Neuronal stem cell (in vitro differentiated cells): Measurements from ENCODE around the gene XPC.

Source experiments
- DNase-seq: peaks from one replicate; pipeline ENCODE4 v3.0.0-alpha.2; 2013; ENCODE audit warnings: low spot score
- H2AFZ ChIP-seq: one replicate; pipeline ENCODE4 v1.6.1; 2013; ENCODE audit warnings: mild to moderate bottlenecking, low read length, inconsistent platforms
- H2AK5ac ChIP-seq: 2 replicates; pipeline ENCODE4 v1.6.1; 2013; ENCODE audit warnings: low read depth, mild to moderate bottlenecking, inconsistent platforms, low read length, moderate library complexity, mixed read lengths
- H2BK120ac ChIP-seq: 2 replicates; pipeline ENCODE4 v1.6.1; 2013; ENCODE audit warnings: low read depth, mild to moderate bottlenecking, inconsistent platforms, low read length, moderate library complexity, mixed read lengths
- H2BK12ac ChIP-seq: one replicate; pipeline ENCODE4 v1.6.1; 2013; ENCODE audit warnings: low read length, inconsistent platforms
- H2BK15ac ChIP-seq: 2 replicates; pipeline ENCODE4 v1.6.1; 2013; ENCODE audit warnings: mild to moderate bottlenecking, low read length, inconsistent platforms, mixed read lengths
- H2BK5ac ChIP-seq: one replicate; pipeline ENCODE4 v1.6.1; 2013; ENCODE audit warnings: inconsistent platforms, mild to moderate bottlenecking, low read length, moderate library complexity
- H3K14ac ChIP-seq: one replicate; pipeline ENCODE4 v1.6.1; 2013; ENCODE audit warnings: low read length, inconsistent platforms
- H3K18ac ChIP-seq: 2 replicates; pipeline ENCODE4 v1.6.1; 2013; ENCODE audit warnings: low read length, inconsistent platforms
- H3K23ac ChIP-seq: 2 replicates; pipeline ENCODE4 v1.6.1; 2013; ENCODE audit warnings: low read depth, mild to moderate bottlenecking, mixed read lengths, low read length, inconsistent platforms; ENCODE audit not compliant: poor library complexity
- H3K27ac ChIP-seq: replicated peaks from 3 replicates; pipeline ENCODE4 v1.5.1; 2013; ENCODE audit warnings: low read length, inconsistent platforms
- H3K27me3 ChIP-seq, 3 experiments: 2 replicates each; pipeline ENCODE4 v1.6.1; 2013; ENCODE audit warnings: low read length in 3 of 3, mild to moderate bottlenecking in 2 of 3, inconsistent platforms in 1 of 3, low read depth in 1 of 3, mixed read lengths in 1 of 3, moderate library complexity in 1 of 3; ENCODE audit not compliant: control insufficient read depth in 3 of 3, insufficient read depth in 3 of 3
- H3K36me3 ChIP-seq, 2 donors: replicated peaks in 1 of 2; 2 replicates each; pipeline ENCODE4 v1.6.1; 2013; ENCODE audit warnings: low read length in 2 of 2; ENCODE audit not compliant: control insufficient read depth in 2 of 2, insufficient read depth in 2 of 2
- H3K4ac ChIP-seq: 2 replicates; pipeline ENCODE4 v1.6.1; 2013; ENCODE audit warnings: inconsistent platforms, mild to moderate bottlenecking, low read length, moderate library complexity
- H3K4me1 ChIP-seq, 2 donors: 1 replicate in 1 of 2; 2 replicates in 1 of 2; pipeline ENCODE4 v1.6.1; 2013; ENCODE audit warnings: low read length in 2 of 2, low read depth in 1 of 2; ENCODE audit not compliant: control insufficient read depth in 2 of 2, insufficient read depth in 1 of 2
- H3K4me2 ChIP-seq: one replicate; pipeline ENCODE4 v1.6.1; 2013; ENCODE audit warnings: mild to moderate bottlenecking, low read length, inconsistent platforms; ENCODE audit not compliant: insufficient read depth, poor library complexity, severe bottlenecking
- H3K4me3 ChIP-seq, 2 donors: 2 replicates each; pipeline ENCODE4 v1.5.1; 2013; ENCODE audit warnings: low read length in 2 of 2, mild to moderate bottlenecking in 2 of 2, inconsistent platforms in 1 of 2, moderate library complexity in 1 of 2
- H3K79me1 ChIP-seq: one replicate; pipeline ENCODE4 v1.6.1; 2013; ENCODE audit warnings: low read depth, mild to moderate bottlenecking, inconsistent platforms, low read length, moderate library complexity
- H3K9ac ChIP-seq: one replicate; pipeline ENCODE4 v1.6.1; 2013; ENCODE audit warnings: mild to moderate bottlenecking, low read depth, low read length, inconsistent platforms; ENCODE audit not compliant: poor library complexity
- H3K9me3 ChIP-seq, 2 donors: replicated peaks in 1 of 2; 2 replicates each; pipeline versions ENCODE3 to v1.6.1; 2013; ENCODE audit warnings: low read length in 2 of 2, mild to moderate bottlenecking in 2 of 2, inconsistent platforms in 1 of 2, low read depth in 1 of 2, mixed read lengths in 1 of 2, moderate library complexity in 1 of 2; ENCODE audit not compliant: control insufficient read depth in 2 of 2, insufficient read depth in 1 of 2
- H4K8ac ChIP-seq: one replicate; pipeline ENCODE4 v1.6.1; 2013; ENCODE audit warnings: low read depth, mild to moderate bottlenecking, inconsistent platforms, low read length, moderate library complexity
- H4K91ac ChIP-seq: one replicate; pipeline ENCODE4 v1.6.1; 2013; ENCODE audit warnings: low read length, low read depth, mild to moderate bottlenecking, inconsistent platforms; ENCODE audit not compliant: poor library complexity
- WGBS, 2 donors: extraction: QIAGEN DNeasy Blood & Tissue Kit; methylation state at CpG; one replicate each; pipeline ENCODE4 v1.1.7; 2013; ENCODE audit warnings: missing lambda C conversion rate in 2 of 2, mixed read lengths in 1 of 2; ENCODE audit not compliant: insufficient read length in 2 of 2, insufficient replicate concordance in 1 of 2; ENCODE audit errors: extremely low coverage in 2 of 2; 5-methylcytosine and 5-hydroxymethylcytosine counted together

Gene XPC

DNA sequence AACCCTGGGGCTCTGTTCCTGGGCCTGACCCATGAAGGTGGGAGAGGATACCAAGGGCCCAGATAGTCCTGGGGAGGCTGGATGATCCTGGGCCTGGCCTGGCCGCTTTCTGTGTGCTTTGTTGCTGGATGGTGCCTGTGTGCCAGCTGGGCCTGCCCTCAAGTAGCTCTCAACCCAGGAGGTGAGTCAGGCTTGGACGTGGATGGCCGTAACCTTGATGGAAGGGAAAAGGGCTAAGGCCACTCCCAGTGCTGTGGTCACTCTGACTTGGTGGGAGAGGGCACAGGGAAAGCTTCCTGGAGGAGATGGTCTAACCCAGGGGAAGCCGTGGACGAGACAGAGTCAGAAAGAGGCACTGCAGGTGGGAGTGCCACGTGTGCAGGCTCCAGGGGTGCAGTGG is 44.1 kb downstream of the XPC start:
- Histone ChIP-seq H3K27ac (no peak overlapping the region), H3K23ac (no peak overlapping the region), H3K36me3 (peaks cover 49 to 100% of the 10 kb centered on the region in 2 donors), H2BK12ac (no peak overlapping the region), H2AK5ac (no peak overlapping the region), H4K8ac (no peak overlapping the region), H4K91ac (no peak overlapping the region), H3K4ac (no peak overlapping the region), H3K4me2 (no peak overlapping the region), H2AFZ (no peak overlapping the region), H3K4me3 (no peak overlapping the region), H2BK5ac (no peak overlapping the region), H3K4me1 (no peaks in the 10 kb centered on the region), H3K9me3 (no peaks in the 10 kb centered on the region), H3K9ac (peak overlapping the region; percentile 27), H3K27me3 (no peaks in the 10 kb centered on the region), H3K79me1 (no peaks in the 10 kb centered on the region), H2BK15ac (no peak overlapping the region), H3K18ac (no peak overlapping the region), H3K14ac (no peak overlapping the region), H2BK120ac (no peak overlapping the region)
- DNase-seq, result no peak
- WGBS, 2 donors, result no CpG with 5 or more reads among the region's 6 CpGs

DNA sequence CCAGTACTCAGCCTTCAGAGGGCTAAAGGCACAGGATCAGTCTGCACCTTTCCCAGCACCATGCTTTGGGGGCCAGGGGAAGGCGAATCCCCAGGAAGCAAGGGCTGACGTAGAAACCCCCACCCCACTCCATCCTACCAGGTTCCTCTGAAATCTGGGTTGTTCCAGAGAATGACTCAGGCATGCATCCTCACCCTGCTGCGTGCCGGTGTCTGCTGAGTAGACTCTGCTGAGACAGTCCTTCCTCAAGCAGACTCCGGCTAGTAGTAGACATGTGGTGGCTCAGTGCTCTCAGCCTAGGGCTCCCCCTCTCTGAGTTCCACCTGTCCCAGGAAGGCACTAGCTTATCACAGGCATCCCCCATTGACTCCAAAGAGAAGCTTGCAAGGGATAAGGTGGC is 44.5 kb downstream of the XPC start:
- H2AFZ ChIP-seq, result no peak overlapping the region
- DNase-seq, result no peak
- H4K8ac ChIP-seq, result no peak overlapping the region
- peak overlapping the region; percentile 47 for H3K9ac ChIP-seq
- no peak overlapping the region for H2AK5ac ChIP-seq
- H3K27me3 ChIP-seq, result no peaks in the 10 kb centered on the region
- no peak overlapping the region for H3K4me2 ChIP-seq
- H3K4ac ChIP-seq, result no peak overlapping the region
- no peaks in the 10 kb centered on the region for H3K4me1 ChIP-seq
- H3K9me3 ChIP-seq, result peaks cover 0 to under 1% of the 10 kb centered on the region in 2 donors
- no CpG with 5 or more reads among the region's 5 CpGs for WGBS, 2 donors
- H3K27ac ChIP-seq, result no peak overlapping the region
- H2BK12ac ChIP-seq, result no peak overlapping the region
- H3K36me3 ChIP-seq, result peaks cover 48 to 100% of the 10 kb centered on the region in 2 donors
- no peak overlapping the region for H4K91ac ChIP-seq
- H3K4me3 ChIP-seq, result no peak overlapping the region
- no peaks in the 10 kb centered on the region for H3K79me1 ChIP-seq
- H3K18ac ChIP-seq, result no peak overlapping the region
- H3K14ac ChIP-seq, result no peak overlapping the region
- H2BK5ac ChIP-seq, result no peak overlapping the region
- no peak overlapping the region for H2BK15ac ChIP-seq
- H2BK120ac ChIP-seq, result no peak overlapping the region
- H3K23ac ChIP-seq, result no peak overlapping the region

DNA sequence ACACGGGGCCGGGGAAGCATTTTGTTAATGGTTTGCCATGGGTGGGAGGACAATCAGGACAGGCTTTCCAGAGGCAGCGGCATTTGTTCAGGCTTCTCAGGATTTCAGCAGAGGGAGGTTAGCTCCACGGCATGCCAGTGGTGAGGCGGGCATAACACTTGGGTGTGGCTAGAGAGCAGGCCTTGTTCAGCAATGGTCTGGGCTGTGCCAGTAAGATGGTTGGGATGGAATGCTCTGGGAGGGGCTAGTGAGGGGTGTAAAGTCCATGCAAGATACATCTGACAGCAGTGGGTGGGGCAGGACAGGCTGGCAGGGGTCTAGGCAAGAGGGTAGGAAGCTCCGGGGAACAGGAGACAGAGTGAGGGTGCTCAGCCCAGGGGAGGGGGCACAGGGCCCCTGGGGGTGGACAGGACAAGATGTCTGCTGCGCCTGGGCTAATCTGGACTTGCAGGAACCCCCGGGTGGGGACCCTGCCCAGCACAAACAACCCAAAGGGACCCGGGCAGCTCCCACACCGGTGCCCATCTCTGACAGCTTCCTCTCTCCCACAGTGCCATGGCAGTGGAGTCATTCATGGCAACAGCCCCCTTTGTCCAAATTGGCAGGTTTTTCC is 45.1 kb downstream of the XPC start:
- H3K9me3 ChIP-seq, result peaks cover 0 to 7% of the 10 kb centered on the region in 2 donors
- no peak overlapping the region for H3K18ac ChIP-seq
- H2BK120ac ChIP-seq, result no peak overlapping the region
- H3K27me3 ChIP-seq, result no peaks in the 10 kb centered on the region
- H3K23ac ChIP-seq, result no peak overlapping the region
- H3K79me1 ChIP-seq, result no peaks in the 10 kb centered on the region
- H3K4me1 ChIP-seq, result no peaks in the 10 kb centered on the region
- no peak overlapping the region for H4K91ac ChIP-seq
- no peak overlapping the region for H4K8ac ChIP-seq
- no CpG with 5 or more reads among the region's 10 CpGs for WGBS, 2 donors
- H3K4ac ChIP-seq, result no peak overlapping the region
- H2BK15ac ChIP-seq, result no peak overlapping the region
- H2AK5ac ChIP-seq, result no peak overlapping the region
- DNase-seq, result no peak
- no peak overlapping the region for H3K9ac ChIP-seq
- no peak overlapping the region for H2AFZ ChIP-seq
- H3K27ac ChIP-seq, result no peak overlapping the region
- H2BK12ac ChIP-seq, result no peak overlapping the region
- peaks cover 48 to 100% of the 10 kb centered on the region in 2 donors for H3K36me3 ChIP-seq
- no peak overlapping the region for H3K4me2 ChIP-seq
- H2BK5ac ChIP-seq, result no peak overlapping the region
- H3K4me3 ChIP-seq, result no peak overlapping the region
- H3K14ac ChIP-seq, result no peak overlapping the region

GRCh38 chr3:14132689-14133088 is 45.7 kb downstream of the XPC start:
- no peak overlapping the region for H2AK5ac ChIP-seq
- H3K27ac ChIP-seq, result no peak overlapping the region
- H3K27me3 ChIP-seq, result no peaks in the 10 kb centered on the region
- H3K4ac ChIP-seq, result no peak overlapping the region
- peaks cover 0 to 10% of the 10 kb centered on the region in 2 donors for H3K9me3 ChIP-seq
- no peak overlapping the region for H3K14ac ChIP-seq
- no peak overlapping the region for H4K8ac ChIP-seq
- H3K79me1 ChIP-seq, result peaks cover 2% of the 10 kb centered on the region
- no peak overlapping the region for H2AFZ ChIP-seq
- H3K18ac ChIP-seq, result no peak overlapping the region
- H4K91ac ChIP-seq, result no peak overlapping the region
- H3K4me2 ChIP-seq, result no peak overlapping the region
- no peak overlapping the region for H2BK12ac ChIP-seq
- H2BK120ac ChIP-seq, result no peak overlapping the region
- H2BK5ac ChIP-seq, result no peak overlapping the region
- H3K4me3 ChIP-seq, result no peak overlapping the region
- H2BK15ac ChIP-seq, result no peak overlapping the region
- no peaks in the 10 kb centered on the region for H3K4me1 ChIP-seq
- WGBS, 2 donors, result no CpG with 5 or more reads among the region's 6 CpGs
- DNase-seq, result no peak
- no peak overlapping the region for H3K9ac ChIP-seq
- H3K23ac ChIP-seq, result no peak overlapping the region
- peaks cover 48 to 100% of the 10 kb centered on the region in 2 donors for H3K36me3 ChIP-seq
